SK-N-SH (cell line): ENCODE results near the gene KYNU.
"Not testable (repeated sequence)": the region's sequence is repeated elsewhere in the genome, so short reads cannot be mapped to it uniquely, and the experiment has no call there.

Experiments
- CTCF ChIP-seq: fragments of 200-600 bp; sonication (generic); IDR thresholded peaks from 2 replicates; pipeline ENCODE4 v1.6.1; 2017; ENCODE audit warnings: antibody characterized with exemption, mild to moderate bottlenecking, moderate library complexity
- EP300 ChIP-seq, 2 experiments: IDR thresholded peaks; 2 replicates each; pipeline versions ENCODE4 v1.4.0 to v1.6.1; 2012; ENCODE audit warnings: borderline replicate concordance in 1 of 2, low read depth in 1 of 2, low read length in 1 of 2
- JUND ChIP-seq: IDR thresholded peaks from 2 replicates; pipeline ENCODE4 v1.4.0; 2012
- MAX ChIP-seq: IDR thresholded peaks from 2 replicates; pipeline ENCODE4 v1.4.0; 2012; ENCODE audit warnings: low read depth
- POLR2AphosphoS5 ChIP-seq: IDR thresholded peaks from 2 replicates; pipeline ENCODE4 v1.6.1; 2012; ENCODE audit warnings: low read depth, low read length
- USF1 ChIP-seq: IDR thresholded peaks from 2 replicates; pipeline ENCODE4 v1.4.0; 2012; ENCODE audit warnings: low read depth, borderline replicate concordance
- USF2 ChIP-seq: fragments of 150-350 bp; IDR thresholded peaks from 2 replicates; pipeline ENCODE4 v1.6.1; 2017; ENCODE audit warnings: antibody characterized with exemption, low read length, low read depth, borderline replicate concordance

- not testable (repeated sequence) for TF ChIP-seq USF2; MAX; CTCF; EP300 (IDR thresholded peaks at IDR 0.05; ENCODE audit: borderline replicate concordance in 1 of 2, low read depth in 1 of 2, low read length in 1 of 2); USF1; POLR2AphosphoS5; JUND
Measured at GRCh38 chr2:143053437-143053836, 176.0 kb downstream of the KYNU start.
